CD4-positive, alpha-beta T cell (primary cell): ENCODE data around the gene PPM1H. TPM values are rescaled to one million over a fixed set of nuclear protein-coding genes. Genes with fewer than 3 reads are reported as not detected.

Source experiments
- ATAC-seq: fragments of 200-7000 bp; cut with Tn5 transposase; one replicate; pipeline ENCODE4 v1.10.0; 2022; ENCODE audit warnings: mild to moderate bottlenecking; ENCODE audit not compliant: poor library complexity
- CTCF ChIA-PET: fragments of 350-600 bp; sonication (Branson Sonifier 250); formaldehyde crosslinking; loops from one replicate; lab custom pipeline; 2021; ENCODE audit warnings: antibody characterized with exemption, inconsistent platforms; lab: Charles Lee
- POLR2A ChIA-PET: fragments of 350-600 bp; sonication (Branson Sonifier 250); formaldehyde crosslinking; loops from one replicate; lab custom pipeline; 2021; ENCODE audit warnings: antibody characterized with exemption, inconsistent platforms; lab: Charles Lee
- DNase-seq, 14 experiments: peaks; one replicate each; pipeline ENCODE4 v3.0.0-alpha.2; 2013 to 2020; ENCODE audit warnings: mixed read lengths in 2 of 14
- H3K27ac ChIP-seq, 2 donors: one replicate each; pipeline versions ENCODE4 v1.5.1 to v1.7.0; 2013; ENCODE audit warnings: low read length in 2 of 2, low read depth in 1 of 2, mild to moderate bottlenecking in 1 of 2
- H3K27me3 ChIP-seq, 2 experiments: 1 replicate in 1 of 2; 2 replicates in 1 of 2; pipeline versions ENCODE4 v1.6.1 to v1.7.0; 2013; ENCODE audit warnings: low read length in 2 of 2, control low read depth in 1 of 2, mild to moderate bottlenecking in 1 of 2, moderate library complexity in 1 of 2; ENCODE audit not compliant: insufficient read depth in 2 of 2, control insufficient read depth in 1 of 2
- H3K36me3 ChIP-seq: one replicate; pipeline ENCODE4 v1.6.1; 2013; ENCODE audit warnings: low read length, control low read depth; ENCODE audit not compliant: insufficient read depth
- H3K4me1 ChIP-seq: one replicate; pipeline ENCODE4 v1.6.1; 2013; ENCODE audit warnings: low read length, control low read depth; ENCODE audit not compliant: insufficient read depth
- H3K4me3 ChIP-seq: one replicate; pipeline ENCODE4 v1.5.1; 2013; ENCODE audit warnings: mild to moderate bottlenecking, low read length, moderate library complexity
- H3K9me3 ChIP-seq, 2 experiments: 1 replicate in 1 of 2; 2 replicates in 1 of 2; pipeline versions ENCODE4 v1.6.1 to v1.7.0; 2013; ENCODE audit warnings: low read length in 2 of 2, mild to moderate bottlenecking in 2 of 2, control low read depth in 1 of 2, moderate library complexity in 1 of 2; ENCODE audit not compliant: control insufficient read depth in 1 of 2, insufficient read depth in 1 of 2
- H3K27ac Mint-ChIP-seq: one replicate; pipeline ENCODE4 v1.8.0; 2020; ENCODE audit warnings: mixed read lengths
- H3K27me3 Mint-ChIP-seq: one replicate; pipeline ENCODE4 v1.8.0; 2021; ENCODE audit warnings: mixed read lengths
- H3K36me3 Mint-ChIP-seq: one replicate; pipeline ENCODE4 v1.8.0; 2021; ENCODE audit warnings: low read depth, mixed read lengths
- H3K4me1 Mint-ChIP-seq: one replicate; pipeline ENCODE4 v1.8.0; 2021; ENCODE audit warnings: low read depth, mixed read lengths
- H3K4me3 Mint-ChIP-seq: one replicate; pipeline ENCODE4 v1.8.0; 2020; ENCODE audit warnings: mild to moderate bottlenecking, mixed read lengths
- H3K9me3 Mint-ChIP-seq: one replicate; pipeline ENCODE4 v1.8.0; 2020; ENCODE audit warnings: mixed read lengths
- CTCF ChIP-seq: fragments of 200-600 bp; IDR thresholded peaks from one replicate; pipeline ENCODE4 v1.8.0; 2022; ENCODE audit warnings: antibody characterized with exemption, mild to moderate bottlenecking
- intact Hi-C, 2 experiments: fragments of 100-400 bp; cut with DNase I in 1 of 2; cut with micrococcal nuclease in 1 of 2; formaldehyde crosslinking; loops; one replicate each; pipeline versions ENCODE4 v1.15.1 to v1.9.0; 2023 to 2025; cut with DNase I, micrococcal nuclease
- total RNA-seq, 174 experiments: library from RNA in 2 of 174; stranded (reverse) in 2 of 174; gene quantifications; one replicate each; pipeline ENCODE4 v1.2.3 and lab custom pipeline; 2021 to 2026

The PPM1H gene
- total RNA-seq, 2 experiments from 2014 or later, result not detected

- ATAC-seq (no peak), DNase-seq (no peak)
- ChIA-PET POLR2A (no interaction called here), CTCF (no interaction called here)
- H3K4me3 ChIP-seq, result no peak overlapping the region
- H3K9me3 ChIP-seq, result no peaks in the 10 kb centered on the region
- H3K36me3 Mint-ChIP-seq, result no peaks in the 10 kb centered on the region
- intact Hi-C loops, result no loop called here
- H3K4me1 ChIP-seq, result no peaks in the 10 kb centered on the region
- no peaks in the 10 kb centered on the region for H3K9me3 Mint-ChIP-seq
- H3K27ac ChIP-seq, result no peak overlapping the region
- no peak overlapping the region for H3K27ac Mint-ChIP-seq
- no peak overlapping the region for H3K4me3 Mint-ChIP-seq
- no peaks in the 10 kb centered on the region for H3K36me3 ChIP-seq
- TF ChIP-seq CTCF, result no peak
- H3K4me1 Mint-ChIP-seq, result no peaks in the 10 kb centered on the region
- H3K27me3 Mint-ChIP-seq, result peaks cover 13% of the 10 kb centered on the region
- peaks cover 0 to 2% of the 10 kb centered on the region in 2 experiments for H3K27me3 ChIP-seq
Measured at GRCh38 chr12:62909340-62909739, 25.6 kb downstream of the PPM1H start.

GRCh38 chr12:62908674-62909073, 26.3 kb downstream of the PPM1H start:
- DNase-seq (no peak), ATAC-seq (no peak)
- TF ChIP-seq CTCF, result no peak
- Histone ChIP-seq H3K27me3 (peaks cover 0 to 2% of the 10 kb centered on the region in 2 experiments), H3K4me1 (no peaks in the 10 kb centered on the region), H3K36me3 (no peaks in the 10 kb centered on the region), H3K4me3 (no peak overlapping the region), H3K9me3 (no peaks in the 10 kb centered on the region), H3K27ac (no peak overlapping the region)
- intact Hi-C loops, result no loop called here
- ChIA-PET CTCF (no interaction called here), POLR2A (no interaction called here)
- H3K27ac Mint-ChIP-seq, result no peak overlapping the region
- no peaks in the 10 kb centered on the region for H3K9me3 Mint-ChIP-seq
- H3K36me3 Mint-ChIP-seq, result no peaks in the 10 kb centered on the region
- peaks cover 13% of the 10 kb centered on the region for H3K27me3 Mint-ChIP-seq
- no peak overlapping the region for H3K4me3 Mint-ChIP-seq
- no peaks in the 10 kb centered on the region for H3K4me1 Mint-ChIP-seq

GRCh38 chr12:62907561-62907960, 27.4 kb downstream of the PPM1H start:
- Histone ChIP-seq H3K9me3 (no peaks in the 10 kb centered on the region), H3K27ac (no peak overlapping the region), H3K4me3 (no peak overlapping the region), H3K36me3 (no peaks in the 10 kb centered on the region), H3K4me1 (no peaks in the 10 kb centered on the region), H3K27me3 (peaks cover 0 to 2% of the 10 kb centered on the region in 2 experiments)
- ChIA-PET POLR2A (no interaction called here), CTCF (interaction anchor here (0.6 kb wide), 1 partner anchor 233 kb away, joined by 3 read pairs; no protein-coding TSS in a partner anchor)
- DNase-seq (no peak), ATAC-seq (no peak)
- no peak overlapping the region for H3K4me3 Mint-ChIP-seq
- H3K9me3 Mint-ChIP-seq, result no peaks in the 10 kb centered on the region
- intact Hi-C loops, result no loop called here
- H3K4me1 Mint-ChIP-seq, result no peaks in the 10 kb centered on the region
- no peak for TF ChIP-seq CTCF
- no peaks in the 10 kb centered on the region for H3K36me3 Mint-ChIP-seq
- peaks cover 13% of the 10 kb centered on the region for H3K27me3 Mint-ChIP-seq
- no peak overlapping the region for H3K27ac Mint-ChIP-seq
